ENCODE data around the gene AHRR. TPM values are rescaled to one million over a fixed set of nuclear protein-coding genes. Genes with fewer than 3 reads are reported as not detected.
"Not testable (repeated sequence)": the region's sequence is repeated elsewhere in the genome, so short reads cannot be mapped to it uniquely, and the experiment has no call there.

The AHRR gene
- total RNA-seq, result 1 to 10 TPM in 2 of 4 donors, under 1 TPM in 1, not detected in 1; 0.26 to 9.1 (median 6.6) TPM

DNA sequence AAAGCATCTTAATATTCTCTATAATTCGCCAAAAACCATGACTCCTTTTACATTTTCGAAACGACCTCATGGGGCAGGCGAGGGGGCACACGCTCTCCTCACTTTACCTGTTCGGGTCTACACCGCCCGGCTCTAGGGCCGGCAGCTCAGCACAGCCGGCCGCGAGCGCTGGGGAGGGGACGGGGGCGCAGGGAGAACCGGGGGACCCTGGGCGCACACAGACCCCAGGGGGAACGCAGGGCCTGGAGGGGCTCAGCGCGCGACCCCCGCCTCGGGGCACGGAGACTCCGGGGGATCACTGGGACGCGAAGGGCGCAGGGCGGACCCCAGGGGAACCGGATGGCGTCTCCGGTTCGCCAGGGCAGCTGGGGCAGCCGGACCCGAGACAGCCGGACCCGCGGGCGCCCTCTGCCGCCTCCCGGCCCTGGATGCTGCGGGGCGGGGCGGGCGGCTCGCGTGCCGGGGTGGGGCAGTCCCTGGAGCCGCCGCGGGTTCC, at the start of gene AHRR:
TSS of gene AHRR (plus strand) at position 485 of the 496 bp plus-strand sequence. CDS start 22,189 bp downstream, outside the sequence.
- Histone ChIP-seq H3K27me3 (peaks cover 9 to 14% of the 10 kb centered on the region in 2 donors), H3K36me3 (no peaks in the 10 kb centered on the region), H3K4me3 (peak within 1 kb of the TSS; percentile 27 to 30), H3K27ac (no peak within 1 kb of the TSS), H3K9me3 (no peaks in the 10 kb centered on the region), H3K4me1 (peaks cover 0 to 11% of the 10 kb centered on the region in 2 donors)
- DNase-seq, result no peak
- intact Hi-C loops (cut with DNase I; ENCODE audit: low total_unique reads), result no loop called here
- no peak for TF ChIP-seq POLR2A (IDR thresholded peaks at IDR 0.05)
- TF ChIP-seq, protein P1, sequence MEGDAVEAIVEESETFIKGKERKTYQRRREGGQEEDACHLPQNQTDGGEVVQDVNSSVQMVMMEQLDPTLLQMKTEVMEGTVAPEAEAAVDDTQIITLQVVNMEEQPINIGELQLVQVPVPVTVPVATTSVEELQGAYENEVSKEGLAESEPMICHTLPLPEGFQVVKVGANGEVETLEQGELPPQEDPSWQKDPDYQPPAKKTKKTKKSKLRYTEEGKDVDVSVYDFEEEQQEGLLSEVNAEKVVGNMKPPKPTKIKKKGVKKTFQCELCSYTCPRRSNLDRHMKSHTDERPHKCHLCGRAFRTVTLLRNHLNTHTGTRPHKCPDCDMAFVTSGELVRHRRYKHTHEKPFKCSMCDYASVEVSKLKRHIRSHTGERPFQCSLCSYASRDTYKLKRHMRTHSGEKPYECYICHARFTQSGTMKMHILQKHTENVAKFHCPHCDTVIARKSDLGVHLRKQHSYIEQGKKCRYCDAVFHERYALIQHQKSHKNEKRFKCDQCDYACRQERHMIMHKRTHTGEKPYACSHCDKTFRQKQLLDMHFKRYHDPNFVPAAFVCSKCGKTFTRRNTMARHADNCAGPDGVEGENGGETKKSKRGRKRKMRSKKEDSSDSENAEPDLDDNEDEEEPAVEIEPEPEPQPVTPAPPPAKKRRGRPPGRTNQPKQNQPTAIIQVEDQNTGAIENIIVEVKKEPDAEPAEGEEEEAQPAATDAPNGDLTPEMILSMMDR (IDR thresholded peaks at IDR 0.05), result peak in 3 of 4 experiments; percentile 8 to 42 (median 26)

GRCh38 chr5:271828-272167, 49.7 kb upstream of the AHRR start:
- H3K9me3 ChIP-seq; H3K27me3 ChIP-seq; H3K36me3 ChIP-seq; DNase-seq; intact Hi-C loops (cut with DNase I; ENCODE audit: low total_unique reads); H3K4me1 ChIP-seq: not testable (repeated sequence)
- H3K4me3 ChIP-seq, result peak overlapping the region; percentile 68 to 93
- H3K27ac ChIP-seq, result peak overlapping the region; percentile 65 to 83

- H3K4me3 ChIP-seq, DNase-seq: not testable (repeated sequence)
These were observed 48.4 kb upstream of the AHRR start for GRCh38 chr5:273091-273490.

GRCh38 chr5:273491-273890, 48.0 kb upstream of the AHRR start:
- DNase-seq; H3K27ac ChIP-seq; H3K4me3 ChIP-seq; H3K27me3 ChIP-seq; intact Hi-C loops (cut with DNase I; ENCODE audit: low total_unique reads); H3K36me3 ChIP-seq; H3K9me3 ChIP-seq; H3K4me1 ChIP-seq: not testable (repeated sequence)

More at GRCh38 chr5:273091-273490, 48.4 kb upstream of the AHRR start:
- H3K9me3 ChIP-seq; H3K27ac ChIP-seq; H3K4me1 ChIP-seq; H3K36me3 ChIP-seq; H3K27me3 ChIP-seq; intact Hi-C loops (cut with DNase I; ENCODE audit: low total_unique reads): not testable (repeated sequence)

GRCh38 chr5:274346-274745, 47.2 kb upstream of the AHRR start:
- H3K9me3 ChIP-seq; DNase-seq; H3K27ac ChIP-seq; intact Hi-C loops (cut with DNase I; ENCODE audit: low total_unique reads); H3K4me3 ChIP-seq; H3K27me3 ChIP-seq; H3K4me1 ChIP-seq; H3K36me3 ChIP-seq: not testable (repeated sequence)

DNA sequence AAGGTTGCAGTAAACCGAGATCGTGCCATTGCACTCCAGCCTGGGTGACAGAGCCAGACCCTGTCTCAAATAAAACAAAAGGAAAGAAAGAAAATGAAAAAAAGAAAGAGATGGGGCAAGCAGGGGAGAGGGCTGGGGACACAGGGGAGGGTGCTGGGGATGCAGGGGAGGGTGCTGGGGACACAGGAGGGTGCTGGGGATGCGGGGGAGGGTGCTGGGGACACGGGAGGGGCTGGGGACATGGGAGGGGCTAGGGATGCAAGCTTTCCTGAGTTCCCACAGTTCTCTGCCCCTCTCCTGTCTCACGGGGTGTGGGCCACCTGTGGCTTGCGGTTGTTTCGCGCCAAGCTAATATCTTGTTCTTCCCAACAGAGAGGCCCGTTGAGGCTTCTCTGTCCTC, 42.9 kb upstream of the AHRR start:
- H3K27ac ChIP-seq, result no peak overlapping the region
- DNase-seq, result no peak
- H3K4me3 ChIP-seq, result no peak overlapping the region
- H3K27me3 ChIP-seq, result no peaks in the 10 kb centered on the region
- H3K36me3 ChIP-seq, result no peaks in the 10 kb centered on the region
- no peaks in the 10 kb centered on the region for H3K4me1 ChIP-seq
- intact Hi-C loops (cut with DNase I; ENCODE audit: low total_unique reads), result no loop called here
- TF ChIP-seq, protein P1 (IDR thresholded peaks at IDR 0.05), result no peak
- TF ChIP-seq POLR2A (IDR thresholded peaks at IDR 0.05), result no peak
- no peaks in the 10 kb centered on the region for H3K9me3 ChIP-seq

DNA sequence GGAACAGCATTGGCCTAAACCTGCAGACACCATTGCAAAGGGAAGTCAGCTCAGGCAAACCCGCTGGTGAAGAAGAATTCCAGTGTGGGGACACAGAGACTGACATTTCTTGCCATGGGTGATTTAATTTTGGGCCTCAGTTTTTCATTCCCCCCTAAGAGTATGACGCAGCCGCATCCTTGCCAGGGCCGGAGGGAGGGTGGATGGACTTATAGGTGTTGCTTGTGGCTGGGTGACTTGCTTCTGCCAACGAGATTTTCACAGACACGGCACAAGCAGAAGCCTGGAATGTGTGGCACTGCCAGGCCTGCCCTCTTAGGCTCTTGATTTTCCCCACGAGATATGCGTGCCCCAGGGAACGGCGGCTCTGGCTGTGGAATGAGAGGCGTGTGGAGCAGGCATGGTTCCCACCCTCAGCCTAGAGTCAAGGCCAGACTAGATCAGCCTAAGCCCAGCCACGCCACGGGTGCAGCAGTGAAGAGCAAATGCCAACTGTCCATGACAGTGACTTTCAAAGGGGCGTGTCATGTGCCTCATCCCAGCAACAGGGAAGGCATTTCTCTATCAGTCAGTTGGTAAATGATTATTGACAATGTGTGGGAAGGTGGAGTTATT, 42.4 kb upstream of the AHRR start:
- not testable (repeated sequence) for DNase-seq

More for the DNA sequence above, 42.4 kb upstream of the AHRR start:
- H3K27ac ChIP-seq; intact Hi-C loops (cut with DNase I; ENCODE audit: low total_unique reads); H3K4me1 ChIP-seq; H3K27me3 ChIP-seq; H3K4me3 ChIP-seq; H3K36me3 ChIP-seq; H3K9me3 ChIP-seq: not testable (repeated sequence)
